ENCODE measurements around the gene OR52B6.

DNA sequence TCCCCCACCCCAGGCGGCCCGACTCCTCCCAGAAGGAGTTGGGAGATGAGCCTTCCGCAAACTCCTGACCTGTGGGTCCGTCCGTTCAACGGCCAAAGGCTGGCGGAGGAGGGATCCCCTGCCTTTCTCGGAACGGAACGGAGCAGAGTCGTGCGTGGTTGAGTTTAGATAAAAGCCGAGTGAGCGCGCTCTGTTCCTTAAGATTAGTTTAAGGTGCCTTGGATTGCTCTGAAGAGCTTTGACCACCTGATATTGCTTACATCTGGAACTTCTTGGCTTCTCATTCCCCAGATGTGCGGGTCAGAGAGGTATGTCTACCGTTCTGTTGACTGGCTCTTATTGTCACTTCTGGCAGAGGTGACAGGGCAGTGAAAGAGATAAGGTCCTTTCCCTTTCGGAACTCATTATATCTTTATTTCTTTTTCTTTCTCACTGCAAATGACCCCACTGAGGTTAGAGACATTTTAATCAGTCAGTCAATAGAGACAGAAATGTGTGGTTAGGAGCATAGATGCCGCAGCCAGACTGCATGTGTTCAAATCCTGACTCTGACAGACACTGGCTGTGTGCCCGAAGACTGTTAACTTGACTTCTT, 16.0 kb downstream of the OR52B6 start, which contains the start of gene TRIM6:
- TF ChIP-seq EZH2 (IDR thresholded peaks at IDR 0.05; ENCODE audit: insufficient read depth, poor library complexity, severe bottlenecking): no peak
- no peak for TF ChIP-seq EZH2phosphoT487 (IDR thresholded peaks at IDR 0.05; ENCODE audit: insufficient read depth, low read depth)

Data from GM23248 (cell line).